ENCODE data around the gene SBK2. TPM values are rescaled to one million over a fixed set of nuclear protein-coding genes. Genes with fewer than 3 reads are reported as not detected.

The SBK2 gene
- total and polyA plus RNA-seq, 4 donors = not detected

- intact Hi-C loops (cut with DNase I) = no loop called here
- WGBS, 2 donors = 10 to 12% methylated on average over 12 of the region's 12 CpGs
- no peak overlapping the region for H3K27ac ChIP-seq (ENCODE audit: low read depth in 1 of 2, low read length in 2 of 2)
Measured at GRCh38 chr19:55563261-55563690, 26.3 kb upstream of the SBK2 start.

GRCh38 chr19:55559684-55560083, 22.8 kb upstream of the SBK2 start:
- intact Hi-C loops (cut with DNase I) = no loop called here
- Histone ChIP-seq H3K4me3 (ENCODE audit: low read length in 2 of 2) (no peak overlapping the region), H3K9me3 (ENCODE audit: control insufficient read depth, low read length) (peaks cover 2% of the 10 kb centered on the region), H3K27me3 (ENCODE audit: control insufficient read depth in 1 of 2, insufficient read depth in 2 of 2, low read length in 1 of 2) (no peaks in the 10 kb centered on the region), H3K27ac (ENCODE audit: low read depth in 1 of 2, low read length in 2 of 2) (no peak overlapping the region), H3K4me1 (ENCODE audit: control insufficient read depth in 1 of 2, insufficient read depth in 2 of 2, low read length in 2 of 2) (no peaks in the 10 kb centered on the region), H3K36me3 (ENCODE audit: control insufficient read depth in 1 of 2, insufficient read depth in 2 of 2, low read length in 1 of 2) (no peaks in the 10 kb centered on the region)
- 73 to 85% methylated on average over 9 of the region's 9 CpGs for WGBS, 2 donors
- no peak for ATAC-seq (ENCODE audit: low FRiP score)
- no peak for DNase-seq

More at GRCh38 chr19:55563261-55563690, 26.3 kb upstream of the SBK2 start:
- peaks cover 2% of the 10 kb centered on the region for H3K9me3 ChIP-seq (ENCODE audit: control insufficient read depth, low read length)
- no peaks in the 10 kb centered on the region for H3K36me3 ChIP-seq (ENCODE audit: control insufficient read depth in 1 of 2, insufficient read depth in 2 of 2, low read length in 1 of 2)
- H3K4me3 ChIP-seq (ENCODE audit: low read length in 2 of 2) = no peak overlapping the region
- ATAC-seq (ENCODE audit: low FRiP score) (no peak), DNase-seq (no peak)
- no peaks in the 10 kb centered on the region for H3K27me3 ChIP-seq (ENCODE audit: control insufficient read depth in 1 of 2, insufficient read depth in 2 of 2, low read length in 1 of 2)
- no peaks in the 10 kb centered on the region for H3K4me1 ChIP-seq (ENCODE audit: control insufficient read depth in 1 of 2, insufficient read depth in 2 of 2, low read length in 2 of 2)

DNA sequence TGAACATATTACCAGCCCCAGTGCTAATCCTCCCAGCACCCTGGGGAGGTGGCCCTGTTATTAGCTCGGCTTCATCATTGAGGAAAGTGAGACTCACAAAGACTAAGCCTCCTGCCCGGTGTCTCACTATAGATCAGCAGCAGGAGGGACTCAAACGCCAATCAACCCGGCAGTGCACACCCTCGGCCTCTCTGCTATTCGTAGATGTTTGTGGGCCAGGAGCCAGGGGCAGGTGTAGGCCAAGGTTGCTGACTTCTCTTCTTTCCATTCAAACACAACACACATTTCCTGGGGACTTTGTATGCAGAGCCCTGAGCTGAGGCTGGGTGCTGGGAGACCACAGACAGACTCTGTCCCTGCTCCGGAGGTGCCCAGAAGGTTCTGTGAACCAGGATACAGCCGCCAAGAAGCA, 17.8 kb upstream of the SBK2 start:
- no peaks in the 10 kb centered on the region for H3K36me3 ChIP-seq (ENCODE audit: control insufficient read depth in 1 of 2, insufficient read depth in 2 of 2, low read length in 1 of 2)
- H3K4me1 ChIP-seq (ENCODE audit: control insufficient read depth in 1 of 2, insufficient read depth in 2 of 2, low read length in 2 of 2) = no peaks in the 10 kb centered on the region
- ATAC-seq (ENCODE audit: low FRiP score) (no peak), DNase-seq (no peak)
- H3K27ac ChIP-seq (ENCODE audit: low read depth in 1 of 2, low read length in 2 of 2) = no peak overlapping the region
- no peaks in the 10 kb centered on the region for H3K27me3 ChIP-seq (ENCODE audit: control insufficient read depth in 1 of 2, insufficient read depth in 2 of 2, low read length in 1 of 2)
- no peaks in the 10 kb centered on the region for H3K9me3 ChIP-seq (ENCODE audit: control insufficient read depth, low read length)
- intact Hi-C loops (cut with DNase I) = no loop called here
- WGBS, 2 donors = 75 to 77% methylated on average over 8 of the region's 8 CpGs
- H3K4me3 ChIP-seq (ENCODE audit: low read length in 2 of 2) = no peak overlapping the region

- Histone ChIP-seq H3K9me3 (ENCODE audit: control insufficient read depth, low read length) (no peaks in the 10 kb centered on the region), H3K27ac (ENCODE audit: low read depth in 1 of 2, low read length in 2 of 2) (no peak overlapping the region), H3K36me3 (ENCODE audit: control insufficient read depth in 1 of 2, insufficient read depth in 2 of 2, low read length in 1 of 2) (no peaks in the 10 kb centered on the region), H3K4me1 (ENCODE audit: control insufficient read depth in 1 of 2, insufficient read depth in 2 of 2, low read length in 2 of 2) (no peaks in the 10 kb centered on the region), H3K27me3 (ENCODE audit: control insufficient read depth in 1 of 2, insufficient read depth in 2 of 2, low read length in 1 of 2) (no peaks in the 10 kb centered on the region), H3K4me3 (ENCODE audit: low read length in 2 of 2) (no peak overlapping the region)
- DNase-seq = no peak
- intact Hi-C loops (cut with DNase I) = no loop called here
- 90 to 93% methylated on average over 9 of the region's 9 CpGs for WGBS, 2 donors
- no peak for ATAC-seq (ENCODE audit: low FRiP score)
Measured at GRCh38 chr19:55554302-55554701, 17.4 kb upstream of the SBK2 start.

GRCh38 chr19:55553217-55554182, 16.6 kb upstream of the SBK2 start:
- H3K4me3 ChIP-seq (ENCODE audit: low read length in 2 of 2) = no peak overlapping the region
- no peaks in the 10 kb centered on the region for H3K36me3 ChIP-seq (ENCODE audit: control insufficient read depth in 1 of 2, insufficient read depth in 2 of 2, low read length in 1 of 2)
- intact Hi-C loops (cut with DNase I) = no loop called here
- WGBS, 2 donors = 63 to 66% methylated on average over 13 of the region's 13 CpGs
- H3K4me1 ChIP-seq (ENCODE audit: control insufficient read depth in 1 of 2, insufficient read depth in 2 of 2, low read length in 2 of 2) = no peaks in the 10 kb centered on the region
- no peak overlapping the region for H3K27ac ChIP-seq (ENCODE audit: low read depth in 1 of 2, low read length in 2 of 2)
- ATAC-seq (ENCODE audit: low FRiP score) = no peak
- no peaks in the 10 kb centered on the region for H3K9me3 ChIP-seq (ENCODE audit: control insufficient read depth, low read length)
- DNase-seq = no peak
- H3K27me3 ChIP-seq (ENCODE audit: control insufficient read depth in 1 of 2, insufficient read depth in 2 of 2, low read length in 1 of 2) = no peaks in the 10 kb centered on the region

- WGBS, 2 donors = 50 to 51% methylated on average over 13 of the region's 13 CpGs
- Histone ChIP-seq H3K27ac (ENCODE audit: low read depth in 1 of 2, low read length in 2 of 2) (no peak overlapping the region), H3K9me3 (ENCODE audit: control insufficient read depth, low read length) (no peaks in the 10 kb centered on the region), H3K27me3 (ENCODE audit: control insufficient read depth in 1 of 2, insufficient read depth in 2 of 2, low read length in 1 of 2) (no peaks in the 10 kb centered on the region), H3K36me3 (ENCODE audit: control insufficient read depth in 1 of 2, insufficient read depth in 2 of 2, low read length in 1 of 2) (no peaks in the 10 kb centered on the region), H3K4me1 (ENCODE audit: control insufficient read depth in 1 of 2, insufficient read depth in 2 of 2, low read length in 2 of 2) (no peaks in the 10 kb centered on the region), H3K4me3 (ENCODE audit: low read length in 2 of 2) (no peak overlapping the region)
- DNase-seq = no peak
- intact Hi-C loops (cut with DNase I) = no loop called here
- no peak for ATAC-seq (ENCODE audit: low FRiP score)
Measured at GRCh38 chr19:55552620-55553019, 15.7 kb upstream of the SBK2 start.

DNA sequence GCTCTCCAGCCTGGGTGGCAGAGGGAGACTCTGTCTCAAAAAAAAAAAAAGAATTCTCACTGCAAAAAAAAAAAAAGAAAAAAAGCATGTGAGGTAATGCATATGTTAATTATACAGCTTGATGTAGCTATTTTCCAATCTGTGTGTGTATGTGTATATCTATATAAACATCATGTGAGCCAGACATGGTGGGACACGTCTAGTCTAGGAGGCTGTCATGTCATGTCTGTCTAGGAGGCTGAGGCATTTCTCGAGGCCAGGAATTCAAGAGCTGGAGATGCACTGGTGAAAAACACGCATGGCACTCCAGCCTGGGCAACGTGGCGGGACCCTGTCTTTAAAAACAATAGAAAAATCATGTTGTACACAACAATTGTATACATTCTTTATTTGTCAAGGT, 15.3 kb upstream of the SBK2 start:
- no peak overlapping the region for H3K27ac ChIP-seq (ENCODE audit: low read depth in 1 of 2, low read length in 2 of 2)
- H3K27me3 ChIP-seq (ENCODE audit: control insufficient read depth in 1 of 2, insufficient read depth in 2 of 2, low read length in 1 of 2) = no peaks in the 10 kb centered on the region
- no peaks in the 10 kb centered on the region for H3K4me1 ChIP-seq (ENCODE audit: control insufficient read depth in 1 of 2, insufficient read depth in 2 of 2, low read length in 2 of 2)
- ATAC-seq (ENCODE audit: low FRiP score) (no peak), DNase-seq (no peak)
- intact Hi-C loops (cut with DNase I) = no loop called here
- no peaks in the 10 kb centered on the region for H3K36me3 ChIP-seq (ENCODE audit: control insufficient read depth in 1 of 2, insufficient read depth in 2 of 2, low read length in 1 of 2)
- no peaks in the 10 kb centered on the region for H3K9me3 ChIP-seq (ENCODE audit: control insufficient read depth, low read length)
- 71 to 77% methylated on average over 5 of the region's 5 CpGs for WGBS, 2 donors
- no peak overlapping the region for H3K4me3 ChIP-seq (ENCODE audit: low read length in 2 of 2)

DNA sequence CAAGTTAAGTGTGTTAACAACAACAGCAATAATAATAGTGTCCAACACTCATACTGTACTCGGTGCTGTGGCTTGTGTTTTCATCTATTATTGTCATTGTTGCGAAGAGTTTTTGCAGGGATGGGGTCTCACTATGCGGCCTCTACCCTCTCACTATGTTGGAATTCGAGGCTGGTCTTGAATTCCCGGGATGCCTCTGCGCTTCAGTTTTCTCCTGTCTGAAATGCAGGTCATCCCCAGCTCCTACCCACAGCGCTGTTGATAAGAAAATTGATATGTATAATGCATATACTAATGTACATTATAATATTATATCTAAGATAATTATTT, 13.4 kb upstream of the SBK2 start:
- WGBS, 2 donors = 68 to 70% methylated on average over 7 of the region's 7 CpGs
- Histone ChIP-seq H3K27ac (ENCODE audit: low read depth in 1 of 2, low read length in 2 of 2) (no peak overlapping the region), H3K9me3 (ENCODE audit: control insufficient read depth, low read length) (no peaks in the 10 kb centered on the region), H3K4me3 (ENCODE audit: low read length in 2 of 2) (no peak overlapping the region), H3K4me1 (ENCODE audit: control insufficient read depth in 1 of 2, insufficient read depth in 2 of 2, low read length in 2 of 2) (no peaks in the 10 kb centered on the region), H3K36me3 (ENCODE audit: control insufficient read depth in 1 of 2, insufficient read depth in 2 of 2, low read length in 1 of 2) (no peaks in the 10 kb centered on the region), H3K27me3 (ENCODE audit: control insufficient read depth in 1 of 2, insufficient read depth in 2 of 2, low read length in 1 of 2) (no peaks in the 10 kb centered on the region)
- DNase-seq (no peak), ATAC-seq (ENCODE audit: low FRiP score) (no peak)
- intact Hi-C loops (cut with DNase I) = no loop called here
